Neural progenitor cell (in vitro differentiated cells): Measurements from ENCODE around the gene PAM16.

Source experiments
- EZH2 ChIP-seq: fragments of 200-600 bp; sonication (generic); IDR thresholded peaks from 2 replicates; pipeline ENCODE4 v1.6.1; 2017; ENCODE audit warnings: antibody characterized with exemption, mild to moderate bottlenecking, moderate library complexity
- EZH2phosphoT487 ChIP-seq: fragments of 200-600 bp; sonication (generic); IDR thresholded peaks from 2 replicates; pipeline ENCODE4 v1.6.1; 2017; ENCODE audit warnings: antibody characterized with exemption
- TF ChIP-seq, protein P1 (sequence below): fragments of 200-600 bp; sonication (generic); IDR thresholded peaks from 2 replicates; pipeline ENCODE4 v1.5.1; 2017; ENCODE audit warnings: antibody characterized with exemption, mild to moderate bottlenecking

DNA sequence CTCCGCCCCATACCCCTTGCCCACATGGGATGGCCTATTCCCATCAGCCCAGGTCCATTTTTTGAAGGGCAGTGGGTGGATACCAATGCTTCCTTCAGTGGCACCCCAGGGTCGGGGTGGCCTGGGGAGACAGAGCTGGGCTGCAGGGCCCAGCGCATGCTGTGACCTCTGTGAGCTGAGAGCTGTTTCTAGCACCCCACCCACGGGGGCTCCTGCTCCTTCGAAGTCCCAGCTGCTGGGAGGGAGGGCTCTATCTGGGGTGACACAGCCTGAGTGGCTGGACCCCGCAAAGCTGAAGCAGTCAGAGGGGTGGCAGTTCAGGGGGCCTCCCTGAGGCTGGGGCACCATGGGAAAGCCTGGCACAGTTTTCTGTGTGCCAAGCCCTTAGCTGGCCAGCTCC is 10.7 kb downstream of the PAM16 start:
- TF ChIP-seq, protein P1, sequence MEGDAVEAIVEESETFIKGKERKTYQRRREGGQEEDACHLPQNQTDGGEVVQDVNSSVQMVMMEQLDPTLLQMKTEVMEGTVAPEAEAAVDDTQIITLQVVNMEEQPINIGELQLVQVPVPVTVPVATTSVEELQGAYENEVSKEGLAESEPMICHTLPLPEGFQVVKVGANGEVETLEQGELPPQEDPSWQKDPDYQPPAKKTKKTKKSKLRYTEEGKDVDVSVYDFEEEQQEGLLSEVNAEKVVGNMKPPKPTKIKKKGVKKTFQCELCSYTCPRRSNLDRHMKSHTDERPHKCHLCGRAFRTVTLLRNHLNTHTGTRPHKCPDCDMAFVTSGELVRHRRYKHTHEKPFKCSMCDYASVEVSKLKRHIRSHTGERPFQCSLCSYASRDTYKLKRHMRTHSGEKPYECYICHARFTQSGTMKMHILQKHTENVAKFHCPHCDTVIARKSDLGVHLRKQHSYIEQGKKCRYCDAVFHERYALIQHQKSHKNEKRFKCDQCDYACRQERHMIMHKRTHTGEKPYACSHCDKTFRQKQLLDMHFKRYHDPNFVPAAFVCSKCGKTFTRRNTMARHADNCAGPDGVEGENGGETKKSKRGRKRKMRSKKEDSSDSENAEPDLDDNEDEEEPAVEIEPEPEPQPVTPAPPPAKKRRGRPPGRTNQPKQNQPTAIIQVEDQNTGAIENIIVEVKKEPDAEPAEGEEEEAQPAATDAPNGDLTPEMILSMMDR = no peak
- TF ChIP-seq EZH2 (no peak), EZH2phosphoT487 (no peak)
